Stimulated activated CD4-positive, alpha-beta T cell treated with anti-CD3 and anti-CD28 coated beads, Interleukin-1b, Interleukin-23, amount 100 ng/mL, for 1 hour (primary cell): Measurements from ENCODE around the gene PFKFB2.

ENCODE experiments used
- DNase-seq, 2 donors: peaks; one replicate each; pipeline ENCODE4 v3.0.0-alpha.2; 2020; ENCODE audit warnings: low read depth in 2 of 2

PFKFB2 gene

GRCh38 chr1:207052911-207053769, at the start of gene PFKFB2:
Gene PFKFB2, plus strand, starts transcription at chr1:207053275. Its CDS starts 1,443 bp downstream, at chr1:207054718.
- peak; percentile 81 to 95 for DNase-seq

- peak in 1 of 2 donors; percentile 4 for DNase-seq
Measured at GRCh38 chr1:207004931-207005830, 47.9 kb upstream of the PFKFB2 start.

DNA sequence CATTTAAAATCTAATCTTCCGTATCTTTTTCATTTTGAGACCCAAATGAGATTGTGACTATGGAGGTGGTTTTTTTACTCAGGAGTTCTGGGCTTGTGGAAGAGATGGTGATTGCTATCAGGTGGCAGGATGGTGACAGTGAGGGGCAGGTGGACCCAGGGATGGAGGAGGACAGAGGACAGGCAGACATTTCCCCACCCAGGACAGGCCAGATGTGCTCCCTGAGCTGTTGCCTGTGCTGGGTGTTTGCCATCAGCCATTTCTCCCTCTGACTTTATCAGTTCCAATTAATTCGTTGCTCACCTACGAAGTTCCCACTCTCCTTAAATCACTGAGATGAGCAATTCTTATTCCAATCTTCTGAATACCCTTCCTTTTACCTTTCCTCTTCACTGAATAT, 47.0 kb upstream of the PFKFB2 start:
- DNase-seq, result no peak

DNA sequence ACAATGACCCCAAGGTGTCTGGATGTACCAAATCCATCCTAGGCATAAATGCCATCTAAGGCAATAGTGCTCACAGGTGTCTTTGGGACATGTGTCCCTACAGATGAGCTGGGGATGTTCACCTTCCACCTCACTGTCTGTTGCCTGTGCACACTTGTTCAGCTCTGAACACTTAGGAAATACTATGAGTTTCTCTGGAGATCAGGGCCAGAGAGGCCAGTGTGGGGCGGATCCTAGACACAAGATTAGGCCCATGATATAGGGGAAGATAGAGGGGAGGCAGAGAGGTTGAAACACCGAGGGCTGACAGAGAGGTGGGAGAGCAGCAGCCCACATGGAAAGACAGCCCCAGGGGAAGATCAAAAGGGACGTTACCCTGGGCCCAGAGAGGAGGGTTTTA, 46.2 kb upstream of the PFKFB2 start:
- no peak for DNase-seq

- no peak for DNase-seq
Measured at GRCh38 chr1:207007352-207008033, 45.6 kb upstream of the PFKFB2 start.

GRCh38 chr1:207009182-207009850, 43.8 kb upstream of the PFKFB2 start:
- DNase-seq, result no peak

GRCh38 chr1:207009945-207010344, 43.1 kb upstream of the PFKFB2 start:
- no peak for DNase-seq

- no peak for DNase-seq
Measured at GRCh38 chr1:207010726-207011125, 42.3 kb upstream of the PFKFB2 start.

GRCh38 chr1:207013321-207014085, 39.6 kb upstream of the PFKFB2 start:
- DNase-seq, result no peak

DNA sequence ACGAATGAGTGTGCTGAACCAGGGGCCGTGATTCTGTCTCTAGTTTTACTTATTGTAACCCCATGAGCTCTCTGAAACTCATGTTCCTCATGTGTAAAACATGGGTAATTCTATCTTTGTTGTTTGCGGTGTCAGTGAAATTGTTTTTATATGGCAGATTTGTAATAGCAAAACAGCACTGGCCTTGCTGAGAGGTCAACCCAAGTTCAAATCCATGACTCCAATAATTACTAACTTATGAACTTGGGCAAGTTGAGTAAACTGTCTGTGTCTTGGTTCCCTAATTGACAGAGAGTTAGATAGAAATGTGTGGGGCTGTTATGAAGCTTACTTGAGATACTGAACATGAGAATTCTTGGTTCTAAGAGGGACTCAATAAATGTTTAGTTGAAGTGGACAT, 38.3 kb upstream of the PFKFB2 start:
- no peak for DNase-seq

DNA sequence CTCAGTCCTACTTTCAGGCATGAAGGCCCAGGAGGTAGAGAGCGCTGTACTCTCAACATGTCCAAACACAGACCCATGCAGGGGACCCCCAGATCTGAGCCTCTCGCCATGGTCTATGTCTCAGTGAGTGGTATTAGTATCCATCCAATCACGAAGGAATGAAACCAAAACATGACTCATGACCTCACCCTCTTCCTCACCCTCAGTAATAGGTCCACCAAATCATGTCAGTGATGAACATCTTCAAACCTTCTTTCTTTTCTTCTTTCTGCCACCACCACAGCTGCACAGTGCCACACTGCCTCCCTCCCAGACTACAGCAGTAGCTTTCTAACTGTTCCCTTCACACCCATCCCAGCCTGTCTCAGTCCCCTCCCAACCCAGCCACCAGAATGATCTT, 37.3 kb upstream of the PFKFB2 start:
- DNase-seq, result no peak

DNA sequence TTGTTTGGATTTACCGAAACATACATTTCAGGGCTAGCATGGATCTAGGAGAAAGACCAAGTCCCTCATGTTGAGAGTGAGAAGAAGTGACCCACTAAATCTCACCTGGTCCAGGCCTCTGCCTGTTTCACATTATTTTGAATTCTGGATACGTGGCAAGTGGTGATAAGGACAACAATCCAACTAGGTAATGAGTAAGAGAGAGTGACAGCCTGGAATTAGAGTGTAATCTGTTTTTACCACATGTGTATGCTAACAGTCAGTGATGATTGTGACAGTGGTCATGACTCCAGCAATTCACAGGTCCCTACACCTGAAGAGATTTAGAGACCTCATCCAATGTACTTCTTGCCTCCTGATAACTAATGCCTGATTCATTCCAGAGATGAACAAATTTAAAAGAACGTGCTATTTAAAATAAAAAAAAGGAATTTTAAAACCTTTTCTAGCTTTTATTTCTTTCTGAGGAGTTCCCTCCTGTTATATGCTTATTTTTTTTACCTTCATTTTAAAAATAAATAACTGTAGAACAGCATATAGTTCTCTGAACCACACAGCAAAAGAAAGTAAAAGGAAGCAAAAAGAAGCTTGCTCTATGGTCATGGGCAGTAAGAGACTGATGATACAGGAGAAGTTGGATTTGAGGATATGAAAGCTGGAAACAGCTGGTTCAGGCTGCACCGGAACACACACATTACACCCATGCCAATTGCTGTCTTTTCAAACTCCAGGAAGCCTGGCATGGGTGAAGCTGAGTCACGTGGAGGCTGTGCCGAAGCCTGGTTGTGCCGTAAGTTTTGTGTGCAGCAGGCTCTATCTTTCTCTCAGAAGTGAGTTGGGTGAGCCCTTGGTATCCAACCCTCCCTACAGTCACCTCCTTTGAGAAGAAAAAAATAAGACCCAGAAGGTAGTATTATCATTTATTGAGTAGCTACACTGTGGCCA, 35.2 kb upstream of the PFKFB2 start:
- no peak for DNase-seq

DNA sequence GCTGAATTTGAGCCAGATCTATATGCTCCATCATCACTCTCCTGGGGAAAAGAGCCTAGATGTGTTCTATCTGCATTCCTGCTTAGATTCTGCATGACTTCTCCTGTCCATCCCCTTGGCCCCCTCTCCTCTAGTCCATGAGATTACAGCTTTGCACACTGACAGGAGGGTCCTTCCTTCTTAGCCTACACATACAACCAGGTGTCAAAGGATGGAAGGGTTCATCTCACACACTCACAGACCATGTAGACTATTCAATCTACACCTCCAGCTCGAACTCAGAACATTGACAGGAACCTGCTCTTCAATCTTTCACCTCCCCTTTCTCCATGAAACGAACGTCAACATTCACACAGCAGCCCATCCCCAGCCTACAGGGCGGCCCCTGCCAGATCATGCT, 34.4 kb upstream of the PFKFB2 start:
- DNase-seq, result no peak

GRCh38 chr1:207019161-207019560, 33.9 kb upstream of the PFKFB2 start:
- no peak for DNase-seq

- no peak for DNase-seq
Measured at GRCh38 chr1:207019661-207020060, 33.4 kb upstream of the PFKFB2 start.

- no peak for DNase-seq
Measured at GRCh38 chr1:207020065-207020708, 32.9 kb upstream of the PFKFB2 start.

- DNase-seq, result no peak
Measured at GRCh38 chr1:207020709-207021107, 32.4 kb upstream of the PFKFB2 start.

DNA sequence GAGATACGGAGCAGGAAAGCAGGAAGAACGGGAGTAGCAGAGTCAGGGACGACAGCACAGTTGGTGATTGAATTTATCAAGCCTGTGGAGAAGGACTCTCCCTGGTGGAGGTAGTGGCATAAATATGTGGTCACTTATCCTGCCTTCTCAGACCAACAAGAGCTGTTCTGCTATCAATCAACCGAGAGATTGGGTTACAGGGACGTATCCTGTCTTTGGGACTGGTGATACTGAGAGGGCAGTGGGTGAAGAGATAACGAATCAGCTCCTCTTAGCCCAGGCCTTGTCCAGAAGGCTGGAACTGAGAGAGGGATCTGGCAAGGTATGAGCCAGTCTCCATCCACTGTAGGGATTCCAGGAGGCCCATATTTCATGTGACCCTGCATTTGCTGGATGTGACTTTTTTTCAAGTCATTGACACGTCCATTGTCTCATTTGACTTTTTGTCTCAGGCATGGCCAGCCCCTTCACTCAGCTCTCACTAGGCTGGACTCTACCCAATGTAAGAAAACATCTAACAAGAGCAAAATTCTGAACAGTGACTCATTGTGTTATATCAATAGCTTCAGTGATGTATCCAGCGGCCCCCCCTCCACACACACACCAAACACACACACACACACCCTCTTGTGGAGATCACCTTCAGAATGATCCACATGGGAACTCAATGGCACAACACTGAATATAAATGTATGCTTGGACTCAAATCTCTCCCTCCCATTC, 31.8 kb upstream of the PFKFB2 start:
- no peak for DNase-seq
